Stimulated activated CD4-positive, alpha-beta T cell treated with anti-CD3 and anti-CD28 coated beads, Interleukin-4, amount 100 ng/mL, for 24 hours (primary cell): Measurements from ENCODE around the gene CEP97.
A peak's percentile ranks its signal among the peaks of the same experiment; 100 is the strongest.
"Not testable (repeated sequence)": the region's sequence is repeated elsewhere in the genome, so short reads cannot be mapped to it uniquely, and the experiment has no call there.

Source experiments
- DNase-seq: peaks from one replicate; pipeline ENCODE4 v3.0.0-alpha.2; 2020

The CEP97 gene, protein sequence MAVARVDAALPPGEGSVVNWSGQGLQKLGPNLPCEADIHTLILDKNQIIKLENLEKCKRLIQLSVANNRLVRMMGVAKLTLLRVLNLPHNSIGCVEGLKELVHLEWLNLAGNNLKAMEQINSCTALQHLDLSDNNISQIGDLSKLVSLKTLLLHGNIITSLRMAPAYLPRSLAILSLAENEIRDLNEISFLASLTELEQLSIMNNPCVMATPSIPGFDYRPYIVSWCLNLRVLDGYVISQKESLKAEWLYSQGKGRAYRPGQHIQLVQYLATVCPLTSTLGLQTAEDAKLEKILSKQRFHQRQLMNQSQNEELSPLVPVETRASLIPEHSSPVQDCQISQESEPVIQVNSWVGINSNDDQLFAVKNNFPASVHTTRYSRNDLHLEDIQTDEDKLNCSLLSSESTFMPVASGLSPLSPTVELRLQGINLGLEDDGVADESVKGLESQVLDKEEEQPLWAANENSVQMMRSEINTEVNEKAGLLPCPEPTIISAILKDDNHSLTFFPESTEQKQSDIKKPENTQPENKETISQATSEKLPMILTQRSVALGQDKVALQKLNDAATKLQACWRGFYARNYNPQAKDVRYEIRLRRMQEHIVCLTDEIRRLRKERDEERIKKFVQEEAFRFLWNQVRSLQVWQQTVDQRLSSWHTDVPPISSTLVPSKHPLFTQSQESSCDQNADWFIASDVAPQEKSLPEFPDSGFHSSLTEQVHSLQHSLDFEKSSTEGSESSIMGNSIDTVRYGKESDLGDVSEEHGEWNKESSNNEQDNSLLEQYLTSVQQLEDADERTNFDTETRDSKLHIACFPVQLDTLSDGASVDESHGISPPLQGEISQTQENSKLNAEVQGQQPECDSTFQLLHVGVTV

DNA sequence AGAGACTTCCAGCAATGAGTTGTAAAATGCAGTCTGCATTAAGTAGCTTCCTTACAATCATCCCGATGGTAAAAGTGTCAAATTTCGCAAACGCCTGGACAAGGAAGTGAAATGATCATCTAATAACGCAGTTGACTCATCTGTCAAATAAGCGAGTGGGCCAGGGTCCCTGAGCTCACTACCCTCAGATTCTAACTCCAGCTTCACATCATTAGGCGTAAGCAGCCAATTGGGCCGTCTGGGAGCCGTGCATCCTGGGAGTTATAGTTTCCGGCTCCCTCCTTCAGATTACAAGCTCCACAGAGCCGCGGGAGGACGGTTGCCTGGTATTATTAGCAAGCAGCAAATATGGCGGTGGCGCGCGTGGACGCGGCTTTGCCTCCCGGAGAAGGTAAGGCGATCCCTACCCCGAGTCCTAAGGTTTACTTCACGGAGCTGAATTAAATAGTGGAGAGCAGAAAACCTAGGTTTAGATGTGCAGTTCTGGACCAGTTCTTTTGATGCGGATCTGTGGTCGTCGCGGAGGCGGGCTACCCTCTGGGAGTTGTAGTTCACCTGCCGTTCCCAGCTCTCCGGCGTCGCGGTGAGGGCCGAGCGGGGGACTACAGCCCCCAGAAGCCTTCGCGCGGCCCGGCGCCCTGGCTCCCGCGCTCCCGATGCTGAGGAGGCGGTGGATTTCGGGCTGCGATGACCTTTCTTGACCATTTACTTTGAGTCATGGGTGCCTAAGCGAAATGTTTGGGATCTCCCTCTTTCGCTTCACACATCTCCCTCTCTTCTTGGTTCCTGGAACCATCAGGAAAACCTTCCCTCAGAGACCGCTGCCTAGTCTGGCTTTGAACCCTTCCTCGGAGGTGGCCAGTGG, at the start of gene CEP97:
Gene CEP97, plus strand, starts transcription at position 286 of the 865 bp plus-strand sequence. Its CDS starts 63 bp downstream, at position 349.
- DNase-seq: peak; percentile 91

GRCh38 chr3:101675709-101676215, 48.7 kb upstream of the CEP97 start:
- DNase-seq: no peak

GRCh38 chr3:101676216-101676764, 48.1 kb upstream of the CEP97 start:
- peak; percentile 95 for DNase-seq

- peak; percentile 100 for DNase-seq
Measured at GRCh38 chr3:101676765-101677435, 47.5 kb upstream of the CEP97 start, which contains the start of gene ZBTB11. TSS of gene ZBTB11 (minus strand) at chr3:101677132. CDS start at chr3:101676914, 218 bp downstream.

GRCh38 chr3:101677436-101678286, 46.8 kb upstream of the CEP97 start:
- DNase-seq: no peak

DNA sequence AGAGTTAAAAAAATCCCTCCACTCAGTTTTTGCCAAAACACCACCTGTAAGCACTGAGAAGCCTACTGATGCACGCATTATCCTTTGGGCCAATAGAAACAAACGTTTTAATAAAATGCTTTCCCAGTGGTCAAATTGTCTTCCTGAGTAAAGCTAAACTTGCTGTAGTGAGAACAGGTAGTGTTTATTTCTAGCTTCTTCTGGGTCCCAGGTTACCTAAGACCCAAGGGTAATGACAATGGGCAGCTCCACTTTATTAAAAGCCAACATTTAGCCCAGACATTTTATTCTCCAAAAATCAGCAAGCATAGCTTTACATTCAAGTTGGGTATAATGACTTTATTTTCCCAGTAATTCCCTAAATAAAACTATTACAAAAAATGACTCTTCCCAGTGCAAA, 45.6 kb upstream of the CEP97 start:
- not testable (repeated sequence) for DNase-seq

GRCh38 chr3:101680466-101680865, 43.9 kb upstream of the CEP97 start:
- no peak for DNase-seq

- DNase-seq: no peak
Measured at GRCh38 chr3:101685050-101685400, 39.4 kb upstream of the CEP97 start.

- DNase-seq: no peak
Measured at GRCh38 chr3:101685870-101686307, 38.5 kb upstream of the CEP97 start.

DNA sequence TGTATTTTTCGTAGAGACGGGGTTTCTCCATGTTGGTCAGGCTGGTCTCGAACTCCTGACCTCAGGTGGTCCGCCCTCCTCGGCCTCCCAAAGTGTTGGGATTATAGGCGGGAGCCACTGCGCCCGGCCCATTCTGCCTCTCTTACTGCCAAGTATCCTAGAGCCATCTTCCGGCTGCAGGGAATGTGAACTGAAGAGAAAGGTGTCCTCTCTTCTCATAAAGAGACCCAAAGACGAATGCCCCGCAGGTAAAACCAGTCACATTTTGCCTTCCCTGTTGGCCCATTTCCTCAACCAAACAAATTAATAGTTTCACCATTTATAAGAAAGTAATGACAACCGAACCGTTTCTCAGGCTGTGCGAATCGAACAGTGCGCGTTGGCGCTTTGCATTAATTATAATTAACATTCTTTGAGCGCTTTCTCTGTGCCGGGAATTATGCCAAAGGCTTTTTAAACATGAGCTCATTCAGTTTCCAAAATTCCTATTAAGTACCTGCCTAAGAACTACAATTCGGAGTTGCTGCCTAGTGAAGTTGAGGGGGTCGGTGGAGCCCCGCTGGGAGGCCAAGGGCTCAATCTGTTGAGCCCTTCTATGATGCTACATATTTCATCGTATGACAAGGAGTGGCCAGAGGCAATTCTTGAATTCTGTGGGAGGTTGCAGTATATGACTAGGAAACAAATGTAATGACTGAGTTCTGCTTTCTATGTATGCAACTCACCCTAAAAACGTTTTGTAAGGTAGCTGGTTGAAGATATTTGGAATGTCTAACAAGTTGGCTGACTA, 37.1 kb upstream of the CEP97 start:
- DNase-seq: no peak

DNA sequence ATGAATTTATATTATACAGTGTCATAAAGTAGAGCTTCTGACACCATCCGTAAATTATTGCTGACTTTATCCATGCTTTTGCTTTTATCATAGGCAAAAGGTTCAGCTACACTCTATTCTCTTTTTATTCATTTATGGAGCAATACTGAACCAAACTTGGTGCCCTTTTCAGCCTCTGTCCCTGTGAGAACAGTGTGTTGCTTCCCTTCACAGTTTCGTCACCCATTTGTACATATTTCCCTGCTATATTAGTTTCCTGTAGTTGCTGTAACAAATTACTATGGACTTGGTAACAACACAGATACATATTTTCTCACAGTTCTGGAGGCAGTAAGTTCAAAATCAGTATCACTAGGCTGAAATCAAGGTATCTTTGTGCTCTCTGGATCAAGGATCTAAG, 35.1 kb upstream of the CEP97 start:
- DNase-seq: no peak

- no peak for DNase-seq
Measured at GRCh38 chr3:101690972-101691371, 33.4 kb upstream of the CEP97 start.

GRCh38 chr3:101691685-101692671, 32.4 kb upstream of the CEP97 start:
- not testable (repeated sequence) for DNase-seq

- peak; percentile 36 for DNase-seq
Measured at GRCh38 chr3:101693540-101693939, 30.9 kb upstream of the CEP97 start.

DNA sequence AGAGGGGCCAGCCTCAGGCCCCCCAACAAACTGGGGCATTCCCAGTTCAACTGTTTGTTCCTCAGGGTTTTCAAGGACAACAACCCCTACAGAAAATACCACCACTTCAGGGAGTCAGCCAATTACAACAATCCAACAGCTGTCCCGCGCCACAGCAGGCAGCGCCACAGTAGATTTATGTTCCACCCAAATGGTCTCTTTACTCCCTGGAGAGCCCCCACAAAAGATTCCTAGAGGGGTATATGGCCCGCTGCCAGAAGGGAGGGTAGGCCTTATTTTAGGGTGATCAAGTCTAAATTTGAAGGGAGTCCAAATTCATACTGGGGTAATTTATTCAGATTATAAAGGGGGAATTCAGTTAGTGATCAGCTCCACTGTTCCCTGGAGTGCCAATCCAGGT, 29.6 kb upstream of the CEP97 start:
- DNase-seq: not testable (repeated sequence)

GRCh38 chr3:101695779-101696372, 28.5 kb upstream of the CEP97 start:
- DNase-seq: peak; percentile 56

DNA sequence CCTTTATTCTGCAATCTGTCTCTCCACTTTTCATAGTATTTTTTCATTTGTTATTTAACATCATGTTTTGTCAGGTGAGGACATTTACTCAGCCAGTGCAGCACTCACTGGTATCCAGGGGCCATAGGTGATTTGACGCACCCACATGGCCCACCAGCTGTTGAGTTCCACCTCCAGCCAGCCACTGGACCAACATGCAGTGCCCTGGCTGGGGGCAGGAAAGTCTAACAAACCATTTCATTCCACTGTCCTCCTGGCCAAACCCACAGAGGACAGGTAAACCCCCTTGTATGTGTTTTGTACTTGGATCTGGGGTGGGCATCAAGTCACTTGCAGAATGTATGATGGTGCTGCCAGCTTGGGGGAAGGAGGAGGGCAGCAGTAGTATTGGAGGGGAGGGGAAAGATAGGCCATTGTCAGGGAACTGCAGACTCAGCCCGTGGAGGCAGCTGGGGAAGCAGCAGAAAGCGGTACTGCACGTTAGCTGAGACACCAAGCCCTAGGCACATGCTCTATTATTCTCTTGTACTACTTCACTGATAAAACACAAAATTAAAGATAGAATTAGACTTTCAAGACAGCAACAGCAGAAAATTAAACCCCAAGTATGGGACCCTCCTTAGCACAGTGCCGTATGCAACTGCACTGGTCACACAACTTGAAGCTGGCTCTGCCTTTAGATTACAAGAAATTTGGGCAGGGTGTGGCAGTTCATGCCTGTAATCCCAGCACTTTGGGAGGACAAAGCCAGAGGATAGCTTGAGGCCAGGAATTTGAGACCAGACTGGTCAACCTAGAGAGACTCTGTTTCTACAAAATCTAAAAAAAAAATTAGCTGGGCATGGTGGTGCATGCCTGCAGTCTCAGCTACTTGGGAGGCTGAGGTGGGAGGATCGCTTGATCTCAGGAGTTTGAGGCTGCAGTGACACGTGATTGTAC, 22.4 kb upstream of the CEP97 start:
- DNase-seq: no peak
